Loucy (cell line): Measurements from ENCODE around the gene GPN2.

Experiments
- H2AFZ ChIP-seq: fragments of 200-600 bp; sonication (generic); 2 replicates; pipeline ENCODE4 v1.6.0; 2016; ENCODE audit warnings: antibody characterized with exemption, mild to moderate bottlenecking, low read length, moderate library complexity
- H3F3A ChIP-seq: fragments of 200-600 bp; 2 replicates; pipeline ENCODE4 v1.6.0; 2016; ENCODE audit warnings: antibody characterized with exemption, low read depth, mild to moderate bottlenecking
- H3K27me3 ChIP-seq: fragments of 200-600 bp; sonication (generic); 2 replicates; pipeline ENCODE4 v1.6.1; 2014; ENCODE audit warnings: low read length, mild to moderate bottlenecking; ENCODE audit not compliant: insufficient read depth, poor library complexity, severe bottlenecking
- H3K36me3 ChIP-seq: fragments of 200-600 bp; sonication (generic); 2 replicates; pipeline ENCODE4 v1.6.1; 2016; ENCODE audit warnings: low read length; ENCODE audit not compliant: insufficient read depth
- H3K4me1 ChIP-seq: fragments of 200-600 bp; sonication (generic); 2 replicates; pipeline ENCODE4 v1.5.1; 2014; ENCODE audit warnings: low read length, mild to moderate bottlenecking; ENCODE audit not compliant: insufficient read depth, poor library complexity, severe bottlenecking
- H3K4me2 ChIP-seq: fragments of 200-600 bp; sonication (generic); 2 replicates; pipeline ENCODE4 v1.6.0; 2014; ENCODE audit warnings: antibody characterized with exemption, low read length, low read depth, mild to moderate bottlenecking; ENCODE audit not compliant: poor library complexity, severe bottlenecking
- H3K4me3 ChIP-seq: fragments of 200-600 bp; sonication (generic); 2 replicates; pipeline ENCODE4 v1.5.1; 2014; ENCODE audit warnings: low read length, mild to moderate bottlenecking, mixed read lengths; ENCODE audit not compliant: poor library complexity, severe bottlenecking
- H3K79me2 ChIP-seq: fragments of 200-600 bp; sonication (generic); 2 replicates; pipeline ENCODE4 v1.6.1; 2014; ENCODE audit warnings: low read length; ENCODE audit not compliant: insufficient read depth
- H3K9ac ChIP-seq: fragments of 200-600 bp; sonication (generic); 2 replicates; pipeline ENCODE4 v1.6.0; 2014; ENCODE audit warnings: mild to moderate bottlenecking, low read depth, low read length, moderate library complexity; ENCODE audit not compliant: poor library complexity, severe bottlenecking
- H3K9me2 ChIP-seq: fragments of 200-600 bp; sonication (generic); replicated peaks from 2 replicates; pipeline ENCODE4 v1.6.1; 2016; ENCODE audit warnings: low read depth, low read length, mixed read lengths
- H3K9me3 ChIP-seq: fragments of 200-600 bp; sonication (generic); 2 replicates; pipeline ENCODE4 v1.6.1; 2014; ENCODE audit warnings: mild to moderate bottlenecking, antibody characterized with exemption, low read length, low read depth; ENCODE audit not compliant: insufficient read depth
- H4K20me1 ChIP-seq: fragments of 200-600 bp; sonication (generic); 2 replicates; pipeline ENCODE4 v1.6.0; 2014; ENCODE audit warnings: antibody characterized with exemption, low read length, mild to moderate bottlenecking; ENCODE audit not compliant: insufficient read depth, poor library complexity, severe bottlenecking
- CTCF ChIP-seq: fragments of 200-600 bp; sonication (generic); conservative IDR thresholded peaks from 2 replicates; pipeline ENCODE4 v1.5.1; 2014; ENCODE audit warnings: mild to moderate bottlenecking, antibody characterized with exemption, low read length
- EZH2phosphoT487 ChIP-seq: fragments of 200-600 bp; IDR thresholded peaks from 2 replicates; pipeline ENCODE4 v1.6.1; 2018; ENCODE audit warnings: antibody characterized with exemption, mild to moderate bottlenecking, moderate library complexity, borderline replicate concordance

Gene GPN2

GRCh38 chr1:26936823-26937222, 46.7 kb upstream of the GPN2 start:
- peaks cover 11% of the 10 kb centered on the region for H4K20me1 ChIP-seq
- no peaks in the 10 kb centered on the region for H3K27me3 ChIP-seq
- TF ChIP-seq CTCF (no peak), EZH2phosphoT487 (no peak)
- peaks cover 27% of the 10 kb centered on the region; the same call in 1 of the 2 replicates for H3K79me2 ChIP-seq
- H3K36me3 ChIP-seq = peaks cover 38% of the 10 kb centered on the region; the same call in 1 of the 2 replicates
- no peaks in the 10 kb centered on the region for H3K9me2 ChIP-seq
- no peak overlapping the region for H2AFZ ChIP-seq
- no peak overlapping the region for H3K4me3 ChIP-seq
- H3F3A ChIP-seq = no peaks in the 10 kb centered on the region
- H3K4me1 ChIP-seq = no peaks in the 10 kb centered on the region
- no peak overlapping the region for H3K9ac ChIP-seq
- H3K4me2 ChIP-seq = no peak overlapping the region
- H3K9me3 ChIP-seq = no peaks in the 10 kb centered on the region

GRCh38 chr1:26932531-26932930, 42.4 kb upstream of the GPN2 start:
- Histone ChIP-seq H4K20me1 (peaks cover 11% of the 10 kb centered on the region), H2AFZ (no peak overlapping the region), H3K4me2 (no peak overlapping the region), H3K27me3 (no peaks in the 10 kb centered on the region), H3K9me3 (no peaks in the 10 kb centered on the region), H3K79me2 (peaks cover 35% of the 10 kb centered on the region), H3K36me3 (peaks cover 47% of the 10 kb centered on the region; the same call in 1 of the 2 replicates), H3K9me2 (no peaks in the 10 kb centered on the region), H3K4me1 (no peaks in the 10 kb centered on the region), H3K9ac (no peak overlapping the region), H3K4me3 (no peak overlapping the region), H3F3A (no peaks in the 10 kb centered on the region)
- TF ChIP-seq CTCF = no peak
- no peak for TF ChIP-seq EZH2phosphoT487

- peaks cover 27% of the 10 kb centered on the region; the same call in 1 of the 2 replicates for H3K36me3 ChIP-seq
- no peaks in the 10 kb centered on the region for H3K9me2 ChIP-seq
- no peaks in the 10 kb centered on the region for H3F3A ChIP-seq
- peak overlapping the region; percentile 99 for H3K4me2 ChIP-seq
- H3K4me1 ChIP-seq = peaks cover 40% of the 10 kb centered on the region
- H3K4me3 ChIP-seq = peak overlapping the region; percentile 92
- peaks cover 35% of the 10 kb centered on the region for H4K20me1 ChIP-seq
- H3K27me3 ChIP-seq = no peaks in the 10 kb centered on the region
- H3K9ac ChIP-seq = peak overlapping the region; percentile 92
- no peak overlapping the region for H2AFZ ChIP-seq
- H3K79me2 ChIP-seq = peaks cover 56% of the 10 kb centered on the region
- no peak for TF ChIP-seq EZH2phosphoT487
- no peak for TF ChIP-seq CTCF
- H3K9me3 ChIP-seq = no peaks in the 10 kb centered on the region
Observed at GRCh38 chr1:26923711-26924110, 33.6 kb upstream of the GPN2 start.
